A172 (cell line): Measurements from ENCODE around the gene RBM42. TPM values are rescaled to one million over a fixed set of nuclear protein-coding genes. Genes with fewer than 3 reads are reported as not detected.
"Not testable (repeated sequence)": the region's sequence is repeated elsewhere in the genome, so short reads cannot be mapped to it uniquely, and the experiment has no call there.

Experiments used
- DNase-seq: peaks from one replicate; pipeline ENCODE4 v3.0.0-alpha.2; 2015; ENCODE audit warnings: low spot score
- total RNA-seq: library from RNA; depleted of rRNA; stranded (reverse); fragments of >200 nt; shearing (Covaris generic); gene quantifications from 2 replicates; pipeline ENCODE4 v1.2.3, GENCODE V29; 2014; rRNA removed

Gene RBM42
- total RNA-seq: 105 and 110 TPM in 2 replicates

- peak; percentile 99 for DNase-seq
Measured at GRCh38 chr19:35628565-35629331, at the start of gene RBM42. Gene RBM42, plus strand, starts transcription at chr19:35629036. Its CDS starts 118 bp downstream, at chr19:35629154.

GRCh38 chr19:35582760-35583159 is 46.1 kb upstream of the RBM42 start:
- no peak for DNase-seq

DNA sequence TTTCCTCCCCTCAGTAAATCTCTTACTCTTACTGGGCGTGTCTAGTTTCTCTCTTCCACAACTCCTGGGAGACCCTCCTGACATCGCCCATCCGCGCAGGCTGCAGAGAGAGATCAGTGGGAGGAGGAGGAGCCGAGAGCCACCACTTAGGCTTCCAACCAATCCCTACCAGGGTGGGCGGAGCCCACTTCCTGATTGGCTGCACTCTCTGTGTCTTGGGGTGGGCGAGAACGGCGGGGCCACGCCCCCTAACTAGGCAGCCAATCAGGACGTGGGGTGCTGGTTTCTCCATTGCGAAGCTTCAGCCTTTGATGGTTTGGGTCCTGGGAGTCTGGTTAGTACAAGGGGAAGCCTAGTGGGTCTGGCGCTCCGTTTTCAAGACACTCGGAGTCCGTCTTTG is 43.0 kb upstream of the RBM42 start, which contains the start of gene PMIS2:
PMIS2 (plus strand) TSS at position 326 of the 400 bp plus-strand sequence. CDS start 87 bp downstream, outside the sequence.
- peak; percentile 21 for DNase-seq

DNA sequence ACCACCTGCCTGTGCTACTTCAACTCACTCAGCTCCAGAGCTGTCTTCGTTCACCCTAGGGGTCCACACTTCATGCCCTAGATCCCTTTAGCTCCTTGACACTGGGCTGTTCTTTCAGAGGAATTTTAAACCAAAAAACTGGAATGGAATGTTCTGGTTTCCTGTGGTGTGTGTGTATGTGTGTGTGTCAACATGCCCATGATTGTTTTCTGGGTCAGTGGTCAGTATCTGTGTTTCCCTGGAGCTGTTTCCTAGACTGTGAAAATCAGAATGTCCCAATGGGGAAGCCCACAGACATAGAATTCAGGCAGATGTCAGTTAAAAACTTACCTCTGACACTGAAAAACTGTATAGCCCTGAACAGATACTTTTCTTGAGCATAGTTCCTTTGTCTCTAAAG is 41.5 kb upstream of the RBM42 start:
- no peak for DNase-seq

DNA sequence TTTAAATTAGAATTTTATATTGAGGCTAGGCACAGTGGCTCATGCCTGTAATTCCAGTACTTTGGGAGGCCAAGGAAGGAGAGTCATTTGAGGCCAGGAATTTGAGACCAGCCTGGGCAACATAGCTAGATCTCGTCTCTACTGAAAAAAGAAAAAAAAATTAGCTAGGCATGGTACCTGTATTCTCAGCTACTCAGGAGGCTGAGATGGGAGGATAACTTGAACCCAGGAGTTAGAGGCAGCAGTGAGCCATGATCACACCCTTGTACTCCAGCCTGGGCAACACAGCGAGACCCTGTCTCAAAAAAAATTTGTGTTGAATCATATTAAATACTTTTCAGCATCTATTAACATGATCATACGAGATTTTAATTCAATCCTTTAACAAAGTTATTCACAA is 38.0 kb upstream of the RBM42 start:
- DNase-seq: no peak

DNA sequence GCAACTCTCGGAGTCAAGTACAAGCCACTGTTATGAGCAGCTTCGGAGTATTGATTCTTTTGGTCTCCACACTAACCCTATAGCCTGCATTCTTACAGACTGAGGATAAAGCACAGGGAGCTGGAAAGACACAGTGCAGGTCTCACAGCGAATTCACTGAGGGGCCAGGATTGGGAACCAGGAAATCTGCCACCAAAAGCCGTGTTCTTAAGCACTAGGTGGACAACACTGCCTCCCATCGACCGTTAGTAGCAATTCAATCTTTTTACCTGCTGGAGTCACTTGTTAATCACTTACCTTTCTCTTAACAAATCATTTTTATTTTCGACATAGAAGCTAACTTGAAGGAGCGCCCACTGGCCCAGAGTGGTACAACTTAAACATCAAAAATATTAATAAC is 36.6 kb upstream of the RBM42 start:
- DNase-seq: no peak

DNA sequence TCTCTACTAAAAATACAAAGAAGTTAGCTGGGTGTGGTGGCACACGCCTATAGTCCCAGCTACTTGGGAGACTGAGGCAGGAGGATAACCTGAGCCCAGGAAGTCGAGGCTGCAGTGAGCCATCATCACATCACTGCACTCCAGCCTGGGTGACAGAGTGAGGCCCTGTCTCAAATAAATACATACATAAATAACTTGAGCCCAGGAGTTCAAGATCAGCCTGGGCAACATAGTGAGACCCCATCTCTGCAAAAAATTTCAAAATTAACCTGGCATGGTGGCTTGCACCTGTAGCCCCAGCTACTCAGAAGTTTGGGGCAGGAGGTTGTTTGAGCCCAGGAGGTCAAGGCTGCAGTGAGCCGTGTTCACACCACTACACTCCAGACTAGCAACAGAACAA is 33.8 kb upstream of the RBM42 start:
- not testable (repeated sequence) for DNase-seq

- no peak for DNase-seq
Measured at GRCh38 chr19:35595928-35596327, 32.9 kb upstream of the RBM42 start.

- peak; percentile 53 for DNase-seq
Measured at GRCh38 chr19:35596366-35596999, 32.4 kb upstream of the RBM42 start.

DNA sequence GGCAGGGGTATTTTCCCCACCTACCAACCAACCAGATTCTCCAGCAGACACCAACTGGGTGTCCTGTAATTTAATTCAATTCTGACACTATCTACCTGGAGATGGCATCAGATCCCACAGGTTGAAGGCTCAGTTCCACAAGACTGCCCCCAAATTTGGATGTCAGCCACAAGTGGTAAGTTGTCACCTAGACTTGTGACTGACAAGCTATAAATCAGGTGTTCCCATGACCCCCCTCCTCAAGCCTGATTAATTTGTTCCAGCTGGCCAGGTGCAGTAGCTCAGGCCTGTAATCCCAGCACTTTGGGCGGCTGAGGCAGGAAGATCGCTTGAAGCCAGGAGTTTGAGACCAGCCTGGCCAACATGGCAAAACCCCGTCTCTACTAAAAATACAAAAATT is 26.9 kb upstream of the RBM42 start:
- DNase-seq: no peak

GRCh38 chr19:35604436-35604835 is 24.4 kb upstream of the RBM42 start:
- DNase-seq: not testable (repeated sequence)

- not testable (repeated sequence) for DNase-seq
Measured at GRCh38 chr19:35607170-35607569, 21.7 kb upstream of the RBM42 start.

DNA sequence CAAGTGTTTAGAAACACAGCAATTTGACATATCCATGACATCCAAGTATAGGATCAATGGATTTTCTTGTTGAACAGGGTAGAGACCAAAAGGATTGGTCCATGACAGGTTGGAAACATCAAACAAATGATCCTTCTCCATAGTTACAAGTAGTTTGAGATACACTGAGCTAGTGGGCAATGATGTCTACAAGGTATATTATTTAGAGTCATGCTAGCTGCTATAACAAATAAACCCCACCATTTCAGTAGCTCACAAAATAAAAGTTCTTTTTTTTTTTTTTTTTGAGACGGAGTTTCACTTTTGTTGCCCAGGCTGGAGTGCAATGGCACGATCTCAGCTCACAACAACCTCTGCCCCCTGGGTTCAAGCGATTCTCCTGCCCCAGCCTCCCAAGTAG is 21.2 kb upstream of the RBM42 start:
- no peak for DNase-seq

DNA sequence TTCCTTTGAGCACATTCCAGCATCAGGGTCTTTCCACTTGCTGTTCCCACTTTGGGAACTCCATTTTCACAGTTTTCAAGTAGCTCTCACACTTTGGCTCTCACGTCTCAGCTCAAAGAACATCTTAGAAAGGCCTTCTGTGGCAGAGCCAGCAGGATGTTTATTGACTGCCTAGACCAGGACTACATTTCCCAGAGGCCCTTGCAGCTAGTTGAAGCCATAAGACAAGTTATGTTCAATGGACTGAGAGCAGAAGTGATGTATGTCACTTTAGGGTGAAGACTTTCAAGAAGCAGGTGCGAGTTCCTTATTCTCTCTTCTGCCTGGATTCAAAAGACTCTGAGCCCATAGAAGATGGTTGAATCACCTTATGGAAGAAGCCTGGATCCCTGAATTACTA is 20.6 kb upstream of the RBM42 start:
- DNase-seq: no peak

GRCh38 chr19:35609851-35610353 is 18.9 kb upstream of the RBM42 start:
- DNase-seq: no peak

- no peak for DNase-seq
Measured at GRCh38 chr19:35612224-35612558, 16.6 kb upstream of the RBM42 start.

- DNase-seq: peak; percentile 86
Measured at GRCh38 chr19:35612559-35613321, 16.1 kb upstream of the RBM42 start, which contains the start of gene HAUS5. Gene HAUS5, plus strand, starts transcription at chr19:35612735. Its CDS starts 60 bp downstream, at chr19:35612795.

DNA sequence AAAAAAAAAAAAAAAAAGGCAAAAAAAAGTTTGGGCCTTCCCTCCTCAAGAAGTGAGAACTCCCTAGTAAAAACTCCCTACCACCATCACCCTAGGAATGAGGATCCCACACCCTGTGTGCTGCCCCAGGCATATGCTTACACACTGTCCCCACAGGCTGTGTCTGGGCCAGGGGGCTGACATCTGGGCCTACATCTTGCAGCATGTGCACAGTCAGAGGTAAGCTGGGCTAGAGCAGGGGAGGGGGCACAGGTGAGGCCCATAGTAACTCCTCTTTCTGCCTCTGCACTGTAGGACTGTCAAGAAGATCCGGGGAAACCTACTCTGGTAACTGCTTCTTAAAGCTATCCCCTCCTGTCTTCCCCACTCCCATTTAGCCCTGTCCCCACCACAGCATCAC is 15.3 kb upstream of the RBM42 start:
- no peak for DNase-seq

- DNase-seq: no peak
Measured at GRCh38 chr19:35615036-35615435, 13.8 kb upstream of the RBM42 start.

DNA sequence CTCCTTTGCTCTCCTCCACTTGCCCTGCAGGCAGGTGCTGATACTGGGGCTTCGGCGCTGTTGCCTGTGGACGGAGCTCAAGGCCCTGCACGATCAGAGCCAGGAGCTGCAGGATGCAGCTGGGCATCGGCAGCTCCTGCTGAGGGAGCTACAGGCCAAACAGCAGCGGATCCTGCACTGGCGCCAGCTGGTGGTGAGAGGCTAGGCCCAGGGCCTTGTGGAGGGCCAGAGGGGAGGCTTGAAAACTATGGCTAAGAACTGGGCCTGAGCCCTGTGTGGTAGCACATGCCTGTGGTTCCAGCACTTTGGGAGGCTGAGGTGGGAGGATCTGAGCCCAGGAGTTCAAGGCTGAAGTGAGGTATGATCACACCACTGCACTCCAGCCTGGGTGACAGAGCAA is 10.0 kb upstream of the RBM42 start:
- DNase-seq: no peak

- no peak for DNase-seq
Measured at GRCh38 chr19:35619290-35619923, 9.4 kb upstream of the RBM42 start.

DNA sequence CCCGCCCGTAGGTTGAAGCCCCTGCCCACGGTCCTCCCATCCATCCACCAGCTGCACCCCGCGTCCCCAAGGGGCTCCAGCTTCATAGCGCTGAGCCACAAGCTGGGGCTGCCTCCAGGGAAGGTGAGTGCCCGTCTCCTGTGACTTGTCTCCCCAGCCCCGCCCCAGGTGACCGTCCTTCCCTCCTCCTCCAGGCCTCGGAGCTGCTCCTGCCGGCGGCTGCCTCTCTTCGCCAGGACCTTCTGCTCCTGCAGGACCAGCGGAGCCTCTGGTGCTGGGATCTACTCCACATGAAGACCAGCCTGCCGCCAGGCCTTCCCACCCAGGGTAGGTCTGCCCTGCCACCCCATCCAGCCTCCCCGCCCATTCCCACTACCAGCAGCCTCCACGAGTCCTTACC is 8.8 kb upstream of the RBM42 start:
- no peak for DNase-seq
